Effector memory CD4-positive, alpha-beta T cell (primary cell): ENCODE data around the gene ZBTB3.
A peak's percentile ranks its signal among the peaks of the same experiment; 100 is the strongest.

Experiments used
- DNase-seq, 3 donors: peaks; one replicate each; pipeline ENCODE4 v3.0.0-alpha.2; 2020
- H3K27ac ChIP-seq: 2 replicates; pipeline ENCODE4 v1.7.0; 2013; ENCODE audit warnings: mild to moderate bottlenecking, low read length, moderate library complexity; ENCODE audit not compliant: insufficient read depth, poor library complexity, severe bottlenecking
- H3K27me3 ChIP-seq: replicated peaks from 2 replicates; pipeline ENCODE4 v1.7.0; 2013; ENCODE audit warnings: mild to moderate bottlenecking, low read length; ENCODE audit not compliant: insufficient read depth, control insufficient read depth, poor library complexity, severe bottlenecking
- H3K36me3 ChIP-seq: 2 replicates; pipeline ENCODE4 v1.7.0; 2013; ENCODE audit warnings: mild to moderate bottlenecking, low read length, moderate library complexity; ENCODE audit not compliant: control insufficient read depth, insufficient read depth
- H3K4me1 ChIP-seq: 2 replicates; pipeline ENCODE4 v1.7.0; 2013; ENCODE audit warnings: low read length, mild to moderate bottlenecking; ENCODE audit not compliant: control insufficient read depth, insufficient read depth, poor library complexity, severe bottlenecking
- H3K4me3 ChIP-seq: 2 replicates; pipeline ENCODE4 v1.7.0; 2013; ENCODE audit warnings: low read length, low read depth, mild to moderate bottlenecking; ENCODE audit not compliant: insufficient read depth, poor library complexity, severe bottlenecking
- H3K9me3 ChIP-seq: 2 replicates; pipeline ENCODE4 v1.7.0; 2013; ENCODE audit warnings: mild to moderate bottlenecking, low read length, moderate library complexity; ENCODE audit not compliant: control insufficient read depth

The ZBTB3 gene

DNA sequence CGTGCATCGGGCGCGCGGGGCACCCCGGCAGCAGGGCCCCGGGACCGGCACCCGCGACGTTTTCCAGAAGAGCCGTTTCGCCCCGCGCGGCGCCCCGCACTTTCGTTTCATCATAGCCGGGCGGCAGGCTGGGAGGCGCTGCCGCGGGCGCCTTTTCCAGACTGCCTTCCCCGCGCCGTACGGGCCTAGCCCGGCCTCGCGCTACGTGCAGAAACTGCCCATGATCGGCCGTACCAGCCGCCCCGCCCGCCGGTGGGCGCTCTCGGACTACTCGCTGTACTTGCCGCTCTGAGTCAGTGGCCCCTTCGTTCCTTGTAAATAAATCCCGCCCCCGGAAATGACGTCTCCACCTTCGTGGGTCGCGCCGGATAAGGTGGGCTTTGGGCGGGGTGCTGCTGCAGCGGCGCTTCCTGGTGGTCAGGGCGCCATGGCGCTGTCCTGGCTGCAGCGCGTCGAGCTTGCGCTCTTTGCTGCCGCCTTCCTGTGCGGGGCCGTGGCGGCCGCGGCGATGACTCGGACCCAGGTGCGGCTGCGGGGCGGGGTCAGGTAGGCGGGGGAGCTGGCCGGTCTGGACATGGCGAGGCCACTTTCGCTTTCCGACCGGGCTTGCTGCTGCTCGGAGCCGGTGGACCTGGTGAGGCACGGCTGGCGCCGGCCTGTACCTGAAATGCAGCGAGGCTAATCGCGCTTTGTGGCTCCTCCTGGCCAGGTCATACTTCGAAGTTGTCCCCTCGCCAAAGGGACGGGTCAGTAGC, 33.2 kb upstream of the ZBTB3 start, which contains the start of gene TMEM179B:
TSS of gene TMEM179B (plus strand) at position 398 of the 755 bp plus-strand sequence. CDS start at position 428, 30 bp downstream.
- peak within 1 kb of the TSS; percentile 98 for H3K4me3 ChIP-seq
- DNase-seq: peak; percentile 92 to 97 (median 94)
- H3K4me1 ChIP-seq: peaks cover 32% of the 10 kb centered on the region
- no peaks in the 10 kb centered on the region for H3K27me3 ChIP-seq
- H3K9me3 ChIP-seq: no peaks in the 10 kb centered on the region
- peaks cover 9% of the 10 kb centered on the region for H3K36me3 ChIP-seq
- H3K27ac ChIP-seq: peak within 1 kb of the TSS; percentile 89

DNA sequence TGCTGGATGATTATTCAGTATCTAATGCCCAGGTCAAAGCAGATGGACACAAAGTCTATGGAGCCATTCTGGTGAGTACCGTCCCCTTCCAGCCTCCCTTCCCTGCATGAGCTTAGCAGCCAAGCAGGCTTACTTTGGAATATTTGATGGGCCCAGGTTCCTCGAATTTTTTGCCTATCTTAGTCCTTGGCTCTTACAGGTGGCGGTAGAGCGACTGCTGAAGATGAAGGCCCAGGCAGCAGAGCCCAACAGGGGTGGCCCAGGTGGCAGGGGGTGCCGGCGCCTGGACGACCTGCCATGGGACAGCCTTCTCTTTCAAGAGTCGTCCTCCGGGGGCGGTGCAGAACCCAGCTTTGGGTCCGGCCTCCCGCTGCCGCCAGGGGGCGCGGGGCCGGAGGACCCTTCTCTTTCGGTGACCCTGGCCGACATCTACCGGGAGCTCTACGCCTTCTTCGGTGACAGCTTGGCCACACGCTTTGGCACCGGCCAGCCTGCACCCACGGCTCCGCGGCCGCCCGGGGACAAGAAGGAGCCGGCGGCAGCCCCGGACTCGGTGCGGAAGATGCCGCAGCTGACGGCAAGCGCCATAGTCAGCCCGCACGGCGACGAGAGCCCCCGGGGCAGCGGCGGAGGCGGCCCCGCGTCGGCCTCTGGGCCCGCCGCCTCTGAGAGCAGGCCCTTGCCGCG, 32.5 kb upstream of the ZBTB3 start:
- Histone ChIP-seq H3K9me3 (no peaks in the 10 kb centered on the region), H3K27ac (peak overlapping the region; percentile 89), H3K36me3 (peaks cover 9% of the 10 kb centered on the region), H3K27me3 (no peaks in the 10 kb centered on the region), H3K4me3 (peak overlapping the region; percentile 98), H3K4me1 (peaks cover 28% of the 10 kb centered on the region)
- DNase-seq: peak; percentile 73 to 80 (median 76)

DNA sequence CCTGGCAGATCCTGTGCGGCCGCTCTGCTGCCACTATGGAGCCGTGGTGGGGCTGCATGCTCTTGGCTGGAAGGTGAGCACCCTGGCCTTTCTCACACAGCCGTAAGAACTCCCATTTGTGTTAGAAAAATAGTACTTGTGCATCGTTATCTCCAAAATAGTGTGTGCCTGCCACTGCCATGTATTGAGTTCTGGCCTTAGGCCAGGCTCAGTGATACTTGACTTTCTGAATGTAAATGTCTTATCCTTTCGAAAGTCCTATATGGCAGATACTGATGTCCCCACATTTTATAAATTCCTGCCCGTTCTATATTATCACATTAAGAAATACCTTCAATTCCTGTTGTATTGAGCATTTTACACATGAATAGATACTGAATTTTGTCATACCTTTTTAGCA, 28.8 kb upstream of the ZBTB3 start:
- Histone ChIP-seq H3K27me3 (no peaks in the 10 kb centered on the region), H3K36me3 (peaks cover 2% of the 10 kb centered on the region), H3K9me3 (no peaks in the 10 kb centered on the region), H3K4me1 (peaks cover 11% of the 10 kb centered on the region), H3K27ac (no peak overlapping the region), H3K4me3 (no peak overlapping the region)
- DNase-seq: no peak

DNA sequence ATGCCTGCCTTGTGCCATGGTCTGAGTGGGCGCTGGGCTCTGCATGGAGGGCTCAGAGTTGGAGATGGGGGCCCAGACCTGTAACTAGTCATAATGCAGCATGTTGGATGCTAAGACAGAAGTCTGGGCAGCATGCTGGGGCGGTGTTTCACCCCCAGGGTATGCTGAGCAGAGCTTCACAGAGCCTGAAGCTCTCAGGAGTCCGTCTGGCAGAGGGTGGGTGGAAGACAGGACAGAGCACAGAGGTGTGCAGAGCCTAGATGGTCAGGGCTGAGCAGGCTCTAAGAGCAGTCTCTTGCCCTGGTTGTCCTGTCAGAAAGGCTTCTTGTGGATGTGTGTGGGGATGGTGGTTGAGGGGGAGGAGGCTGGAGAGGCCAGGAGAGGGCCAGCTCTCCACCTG, 24.5 kb upstream of the ZBTB3 start:
- Histone ChIP-seq H3K27me3 (no peaks in the 10 kb centered on the region), H3K4me3 (no peak overlapping the region), H3K4me1 (no peaks in the 10 kb centered on the region), H3K9me3 (no peaks in the 10 kb centered on the region), H3K27ac (no peak overlapping the region), H3K36me3 (peaks cover 4% of the 10 kb centered on the region)
- no peak for DNase-seq

DNA sequence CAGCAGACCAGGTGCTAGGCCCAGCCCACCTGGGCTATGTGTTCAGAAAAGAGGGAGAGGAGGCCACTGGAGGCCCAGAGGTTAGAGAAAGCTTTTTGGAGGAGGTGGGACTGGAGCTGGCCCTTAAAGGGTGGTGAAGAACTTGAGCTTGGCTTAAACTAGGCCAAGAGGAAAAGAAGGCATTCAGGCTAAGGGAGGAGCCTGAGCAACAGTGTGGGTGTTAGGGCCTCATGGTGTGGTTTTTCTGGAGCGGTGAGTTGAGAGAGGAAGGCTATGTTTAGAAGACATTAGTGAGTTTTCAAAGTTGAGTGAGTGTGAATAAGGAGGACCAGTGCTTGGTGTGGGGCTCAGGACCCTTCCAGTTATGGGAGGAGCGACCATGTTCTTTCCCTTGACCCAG, 23.4 kb upstream of the ZBTB3 start:
- Histone ChIP-seq H3K4me3 (no peak overlapping the region), H3K9me3 (no peaks in the 10 kb centered on the region), H3K27me3 (no peaks in the 10 kb centered on the region), H3K36me3 (peaks cover 4% of the 10 kb centered on the region), H3K27ac (no peak overlapping the region), H3K4me1 (no peaks in the 10 kb centered on the region)
- DNase-seq: no peak

DNA sequence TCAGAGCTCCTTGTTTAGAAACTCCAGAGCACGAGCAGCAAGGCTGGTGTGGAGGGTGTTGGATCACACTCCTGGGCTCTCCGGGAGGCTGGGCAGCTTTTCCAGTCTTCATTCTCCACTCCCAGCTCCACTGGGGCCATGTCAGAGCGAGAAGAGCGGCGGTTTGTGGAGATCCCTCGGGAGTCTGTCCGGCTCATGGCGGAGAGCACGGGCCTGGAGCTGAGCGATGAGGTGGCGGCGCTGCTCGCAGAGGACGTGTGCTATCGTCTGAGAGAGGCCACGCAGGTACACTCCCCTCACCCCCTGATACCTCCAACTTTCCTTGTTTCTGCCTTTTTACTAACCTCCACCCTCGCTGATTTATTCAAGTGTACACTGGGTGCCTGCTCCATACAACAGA, 21.7 kb upstream of the ZBTB3 start:
- Histone ChIP-seq H3K4me1 (peaks cover 7% of the 10 kb centered on the region), H3K27ac (no peak overlapping the region), H3K9me3 (no peaks in the 10 kb centered on the region), H3K36me3 (peaks cover 4% of the 10 kb centered on the region), H3K27me3 (no peaks in the 10 kb centered on the region), H3K4me3 (no peak overlapping the region)
- no peak for DNase-seq

DNA sequence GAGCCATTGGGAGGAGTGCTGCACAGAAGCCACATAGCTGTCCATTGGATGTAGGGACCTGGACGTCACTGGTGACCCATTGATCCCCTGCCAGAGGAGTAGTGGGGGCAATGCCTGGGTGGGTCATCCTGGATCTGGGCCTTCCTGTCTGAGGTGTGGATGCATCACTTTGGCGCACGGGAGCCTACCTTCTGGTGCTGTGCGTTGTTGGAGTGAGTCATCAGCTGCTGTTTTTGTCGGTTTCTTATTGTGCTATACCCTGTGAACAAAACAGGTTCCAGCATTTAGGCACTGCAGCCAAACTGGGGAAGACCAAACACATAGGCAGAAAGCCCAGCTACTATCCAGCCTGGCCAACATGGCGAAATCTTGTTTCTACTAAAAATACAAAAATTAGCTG, 20.4 kb upstream of the ZBTB3 start:
- Histone ChIP-seq H3K4me1 (peaks cover 15% of the 10 kb centered on the region), H3K9me3 (no peaks in the 10 kb centered on the region), H3K27me3 (no peaks in the 10 kb centered on the region), H3K36me3 (peaks cover 4% of the 10 kb centered on the region), H3K4me3 (no peak overlapping the region), H3K27ac (no peak overlapping the region)
- no peak for DNase-seq

DNA sequence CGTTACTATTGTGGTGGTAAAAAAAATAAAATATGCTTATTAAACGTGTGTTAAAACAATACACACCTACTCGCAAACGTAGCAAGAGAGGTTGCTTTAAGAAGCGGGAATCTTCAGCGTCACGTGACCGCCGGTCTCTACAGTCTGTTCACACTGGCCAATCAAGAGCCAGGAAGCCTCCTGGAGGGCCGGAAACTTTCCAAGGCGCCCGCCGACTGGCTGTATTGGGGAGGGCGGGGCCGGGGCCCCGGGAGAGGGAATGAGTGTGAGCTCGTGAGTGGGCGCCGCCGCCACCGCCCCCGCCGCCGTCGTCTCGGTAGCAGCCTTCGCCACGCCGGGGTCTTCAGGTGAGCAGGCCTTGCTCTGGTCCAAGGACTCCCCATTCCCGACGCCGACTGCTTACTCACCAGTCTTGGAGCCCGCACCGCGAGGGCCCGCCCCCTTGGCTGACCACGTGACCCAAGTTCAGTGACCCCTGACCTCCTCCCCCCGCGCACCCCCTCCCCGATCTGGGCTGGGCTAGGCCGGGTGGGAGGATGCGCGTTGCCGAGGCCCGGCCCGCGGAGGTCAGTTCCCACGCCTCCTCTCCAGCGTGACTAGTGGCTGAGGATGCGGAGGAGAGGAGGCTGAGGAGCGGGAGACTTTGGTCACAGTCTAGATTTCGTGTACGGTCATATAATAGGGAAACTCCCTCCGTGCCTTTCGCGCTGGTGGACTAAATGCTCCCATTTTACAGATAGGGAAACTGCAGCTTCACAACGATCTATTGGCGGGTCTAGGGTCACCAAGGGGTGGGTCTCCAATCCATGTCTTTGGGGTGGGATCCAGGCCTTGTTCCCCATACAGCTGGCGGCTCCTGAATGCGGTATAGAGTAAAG, 17.4 kb upstream of the ZBTB3 start, which contains the start of gene TAF6L:
TSS of gene TAF6L (plus strand) at position 253 of the 878 bp plus-strand sequence. CDS start 4,388 bp downstream, outside the sequence.
- Histone ChIP-seq H3K4me3 (peak within 1 kb of the TSS; percentile 64), H3K27ac (peak within 1 kb of the TSS; percentile 79), H3K27me3 (no peaks in the 10 kb centered on the region), H3K36me3 (peaks cover 12% of the 10 kb centered on the region), H3K4me1 (peaks cover 15% of the 10 kb centered on the region), H3K9me3 (no peaks in the 10 kb centered on the region)
- DNase-seq: peak; percentile 84 to 91 (median 90)

DNA sequence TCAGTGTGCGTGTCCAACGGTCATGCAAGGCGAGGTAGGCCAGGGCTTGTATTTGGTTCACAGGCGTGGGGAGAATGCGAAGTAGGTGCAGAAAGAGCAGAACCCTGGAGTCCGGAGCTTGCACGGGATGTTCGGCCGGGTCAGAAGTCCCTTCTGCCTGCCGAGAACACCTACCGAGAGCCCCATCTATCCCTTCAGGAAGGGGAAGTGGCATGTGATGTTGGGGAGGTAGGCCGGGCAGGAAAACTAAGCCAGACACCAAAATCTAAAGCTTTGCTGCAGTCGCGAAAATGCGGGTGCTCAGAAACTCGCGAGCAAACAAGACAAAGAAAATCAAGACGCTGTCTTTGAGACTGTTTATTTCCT, 16.8 kb upstream of the ZBTB3 start:
- H3K4me1 ChIP-seq: peaks cover 15% of the 10 kb centered on the region
- DNase-seq: no peak
- H3K9me3 ChIP-seq: no peaks in the 10 kb centered on the region

More for the DNA sequence above, 16.8 kb upstream of the ZBTB3 start:
- H3K4me3 ChIP-seq: peak overlapping the region; percentile 64
- H3K27ac ChIP-seq: peak overlapping the region; percentile 79
- peaks cover 18% of the 10 kb centered on the region for H3K36me3 ChIP-seq
- H3K27me3 ChIP-seq: no peaks in the 10 kb centered on the region
